ENCODE data around the gene ITGA2B. TPM values are rescaled to one million over a fixed set of nuclear protein-coding genes. Genes with fewer than 3 reads are reported as not detected.

ITGA2B gene
- total and polyA plus RNA-seq, 2 of the 8 experiments (the other 6 are each of a cell fraction or from before 2014, with no cell fraction given): 6.9 to 12.3 TPM

DNA sequence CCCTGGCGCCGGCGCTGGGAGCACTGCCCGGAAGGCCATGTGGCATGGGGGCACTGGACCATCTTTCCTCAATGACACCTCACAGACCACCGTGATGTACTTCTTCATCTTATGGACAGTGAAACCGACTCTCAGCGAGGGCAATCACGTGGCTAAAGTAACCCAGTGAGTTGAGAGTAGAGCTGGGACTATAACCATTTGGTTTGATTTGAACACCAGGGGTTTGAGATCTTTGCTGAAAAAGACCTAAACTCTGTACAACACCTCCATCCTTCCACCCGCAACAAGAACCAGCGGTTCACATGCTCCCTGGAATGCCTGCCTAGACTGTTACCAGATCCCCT lies 3.3 kb downstream of the ITGA2B start:
- POLR2A ChIA-PET (ENCODE audit: partially characterized antibody): interaction anchor here (0.7 to 2.2 kb wide), 3 partner anchors 12 to 32 kb away, joined by 3 to 9 read pairs (median 3); no protein-coding TSS in a partner anchor
- 44% methylated on average over 10 of the region's 10 CpGs; no CpG with 5 or more reads in 1 of the 2 experiments for WGBS, 2 experiments (ENCODE audit: extremely low coverage in 1 of 2, insufficient coverage in 1 of 2, insufficient read length in 1 of 2, insufficient replicate concordance in 2 of 2, low coverage in 1 of 2, low lambda C conversion rate in 2 of 2, missing lambda C conversion rate in 1 of 2)
- Histone ChIP-seq H3K27me3 (replicated peaks in 1 of 4; ENCODE audit: control insufficient read depth in 3 of 4, extremely low read depth in 1 of 4, insufficient read depth in 3 of 4, low read length in 3 of 4) (peaks cover 10 to 34% (median 31%) of the 10 kb centered on the region in 4 experiments), H3K56ac (replicated peaks; ENCODE audit: insufficient read length, low read depth, low read length) (no peak overlapping the region), H2BK12ac (ENCODE audit: low read depth, low read length) (0 out of 2 replicates have a peak overlapping the region, but pooled peaks have one; percentile 42), H2BK5ac (ENCODE audit: low read depth, low read length) (no peak overlapping the region), H3K14ac (ENCODE audit: insufficient read length) (no peak overlapping the region), H2BK15ac (ENCODE audit: low read length) (no peak overlapping the region), H3K18ac (ENCODE audit: extremely low read depth, low read length) (no peak overlapping the region), H2BK20ac (ENCODE audit: low read length) (no peak overlapping the region), H3K4me1 (replicated peaks in 1 of 4; ENCODE audit: control insufficient read depth in 3 of 4, insufficient read depth in 4 of 4, low read length in 3 of 4) (peaks cover 3 to 17% (median 6%) of the 10 kb centered on the region in 4 experiments; a peak in 6 of 7 replicates), H2AK5ac (ENCODE audit: low read depth, low read length) (no peak overlapping the region), H3K27ac (ENCODE audit: low read depth, low read length) (no peak overlapping the region), H2BK120ac (replicated peaks; ENCODE audit: low read depth, low read length) (no peak overlapping the region), H3K79me1 (ENCODE audit: low read depth, low read length) (no peaks in the 10 kb centered on the region), H3K9ac (replicated peaks in 1 of 4; ENCODE audit: extremely low read depth in 1 of 4, low read depth in 3 of 4, low read length in 3 of 4) (no peak overlapping the region), H4K20me1 (replicated peaks in 1 of 2; ENCODE audit: control insufficient read depth in 1 of 2, insufficient read depth in 2 of 2, low read length in 2 of 2) (peaks cover 0 to 4% of the 10 kb centered on the region in 2 experiments), H2AFZ (ENCODE audit: low read length) (no peak overlapping the region), H3K4me2 (ENCODE audit: insufficient read depth in 1 of 2, low read depth in 2 of 2, low read length in 2 of 2) (peak overlapping the region; percentile 84 to 96), H3K9me3 (ENCODE audit: insufficient read depth in 2 of 2, low read depth in 1 of 2, low read length in 1 of 2) (no peaks in the 10 kb centered on the region), H3K4ac (replicated peaks; ENCODE audit: insufficient read length, low read depth, low read length) (no peak overlapping the region), H4K91ac (replicated peaks; ENCODE audit: insufficient read length, low read length) (no peak overlapping the region), H4K8ac (ENCODE audit: extremely low read depth, insufficient read depth, low read length) (peak overlapping the region; percentile 80; the same call in 1 of the 2 replicates), H4K5ac (ENCODE audit: insufficient read length, low read depth, low read length) (no peak overlapping the region), H3K79me2 (ENCODE audit: control insufficient read depth in 1 of 2, insufficient read depth in 2 of 2, low read length in 2 of 2) (no peaks in the 10 kb centered on the region), H3K36me3 (ENCODE audit: control insufficient read depth in 2 of 4, insufficient read depth in 4 of 4, low read length in 3 of 4) (no peaks in the 10 kb centered on the region), H3K23ac (ENCODE audit: insufficient read length) (no peak overlapping the region), H3K23me2 (ENCODE audit: low read depth, low read length) (peaks cover 12% of the 10 kb centered on the region; the same call in 1 of the 2 replicates), H3K4me3 (ENCODE audit: extremely low read depth in 1 of 4, insufficient read depth in 2 of 4, low read depth in 3 of 4, low read length in 4 of 4) (peak overlapping the region; percentile 49 to 74 (median 66))
- no peak for DNase-seq (ENCODE audit: low read depth in 1 of 2, low spot score in 2 of 2)
- CTCF ChIA-PET (ENCODE audit: partially characterized antibody): interaction anchor here (0.6 to 3.0 kb wide), 8 partner anchors 10 to 148 kb away, joined by 3 to 24 read pairs (median 4); no protein-coding TSS in a partner anchor
- FAIRE-seq: peak; percentile 28
- no peak for TF ChIP-seq CREB1 (IDR thresholded peaks at IDR 0.05)
- TF ChIP-seq, protein P1, sequence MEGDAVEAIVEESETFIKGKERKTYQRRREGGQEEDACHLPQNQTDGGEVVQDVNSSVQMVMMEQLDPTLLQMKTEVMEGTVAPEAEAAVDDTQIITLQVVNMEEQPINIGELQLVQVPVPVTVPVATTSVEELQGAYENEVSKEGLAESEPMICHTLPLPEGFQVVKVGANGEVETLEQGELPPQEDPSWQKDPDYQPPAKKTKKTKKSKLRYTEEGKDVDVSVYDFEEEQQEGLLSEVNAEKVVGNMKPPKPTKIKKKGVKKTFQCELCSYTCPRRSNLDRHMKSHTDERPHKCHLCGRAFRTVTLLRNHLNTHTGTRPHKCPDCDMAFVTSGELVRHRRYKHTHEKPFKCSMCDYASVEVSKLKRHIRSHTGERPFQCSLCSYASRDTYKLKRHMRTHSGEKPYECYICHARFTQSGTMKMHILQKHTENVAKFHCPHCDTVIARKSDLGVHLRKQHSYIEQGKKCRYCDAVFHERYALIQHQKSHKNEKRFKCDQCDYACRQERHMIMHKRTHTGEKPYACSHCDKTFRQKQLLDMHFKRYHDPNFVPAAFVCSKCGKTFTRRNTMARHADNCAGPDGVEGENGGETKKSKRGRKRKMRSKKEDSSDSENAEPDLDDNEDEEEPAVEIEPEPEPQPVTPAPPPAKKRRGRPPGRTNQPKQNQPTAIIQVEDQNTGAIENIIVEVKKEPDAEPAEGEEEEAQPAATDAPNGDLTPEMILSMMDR (IDR thresholded peaks at IDR 0.05; ENCODE audit: control extremely low read depth in 1 of 3, insufficient read depth in 1 of 3, low read depth in 1 of 3, low read length in 3 of 3): no peak
- TF ChIP-seq CHD2 (IDR thresholded peaks at IDR 0.05; ENCODE audit: low read length): no peak
- TF ChIP-seq ATF2 (IDR thresholded peaks at IDR 0.05; ENCODE audit: low read length): no peak
- TF ChIP-seq POLR2A (IDR thresholded peaks at IDR 0.05; ENCODE audit: control extremely low read depth in 1 of 2, low read depth in 2 of 2, low read length in 2 of 2): no peak
- no peak for TF ChIP-seq FOSL1 (IDR thresholded peaks at IDR 0.05; ENCODE audit: insufficient read depth, low read depth, low read length)
- no peak for TF ChIP-seq GABPA (IDR thresholded peaks at IDR 0.05; ENCODE audit: borderline replicate concordance, insufficient read depth, low read length)
- no peak for TF ChIP-seq GTF2F1 (IDR thresholded peaks at IDR 0.05; ENCODE audit: borderline replicate concordance, low read depth, low read length)
- TF ChIP-seq HDAC2 (IDR thresholded peaks at IDR 0.05; ENCODE audit: borderline replicate concordance in 1 of 2, low read depth in 2 of 2, low read length in 2 of 2): no peak
